ENCODE data around the gene RUBCN.
"Not testable (repeated sequence)": the region's sequence is repeated elsewhere in the genome, so short reads cannot be mapped to it uniquely, and the experiment has no call there.

Gene RUBCN

GRCh38 chr3:197680955-197681521 is 55.7 kb downstream of the RUBCN start:
- DNase-seq, result no peak

- DNase-seq, result no peak
Measured at GRCh38 chr3:197675951-197676350, 60.8 kb downstream of the RUBCN start.

DNA sequence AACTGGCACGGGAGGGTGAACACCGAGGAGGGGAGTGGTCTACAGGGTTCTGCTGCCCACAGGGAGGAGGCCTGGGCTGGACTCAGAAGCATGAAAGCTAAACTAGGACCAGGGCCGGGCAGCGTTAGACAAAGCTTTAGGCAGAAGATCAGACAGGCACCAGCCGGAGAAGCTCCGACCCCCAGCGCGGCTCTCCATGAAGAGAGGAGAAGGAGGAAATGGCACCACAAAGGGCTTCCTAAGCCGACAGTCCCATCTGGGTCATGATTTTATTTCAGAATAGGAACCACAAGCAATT is 61.2 kb downstream of the RUBCN start:
- no peak for DNase-seq

- DNase-seq, result no peak
Measured at GRCh38 chr3:197674741-197675562, 61.8 kb downstream of the RUBCN start.

DNA sequence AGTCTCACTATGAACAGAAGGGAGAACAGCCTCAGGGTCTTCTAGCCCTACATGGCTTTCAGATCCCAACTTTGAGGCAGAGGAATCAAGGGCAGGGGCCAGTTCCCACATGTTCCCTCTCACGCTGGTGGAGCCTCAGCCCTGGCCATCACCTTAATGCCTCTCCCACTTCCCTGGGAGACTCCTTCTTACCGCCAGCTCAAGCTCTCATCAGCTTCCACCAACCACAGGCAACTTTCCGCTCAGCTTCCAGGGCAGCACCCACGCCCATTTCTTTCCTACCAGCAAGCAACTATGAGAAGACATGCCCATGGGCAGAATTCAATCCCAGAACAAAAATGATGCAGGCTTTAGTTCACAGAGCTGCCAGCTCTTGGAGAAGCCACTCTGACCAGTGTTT is 63.5 kb downstream of the RUBCN start:
- DNase-seq, result no peak

- DNase-seq, result no peak
Measured at GRCh38 chr3:197670361-197670760, 66.3 kb downstream of the RUBCN start.

DNA sequence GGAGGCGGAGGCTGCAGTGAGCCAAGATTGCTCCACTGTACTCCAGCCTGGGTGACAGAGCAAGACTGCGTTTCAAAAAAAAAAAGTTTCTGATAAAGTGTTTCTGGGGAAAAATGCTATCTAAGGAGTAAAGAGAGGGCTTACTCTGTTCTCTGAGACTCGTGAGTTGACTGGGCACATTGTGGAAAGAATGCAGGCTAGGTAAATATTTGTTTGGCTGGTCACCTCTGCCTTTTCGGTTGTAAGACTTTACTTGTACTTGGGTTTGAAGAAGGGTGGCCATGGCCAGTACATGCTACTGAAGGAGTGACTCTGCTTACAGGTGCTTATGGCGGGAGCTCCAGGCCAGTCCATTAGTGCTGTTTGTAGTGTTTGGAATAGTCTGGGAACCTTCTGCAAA is 68.7 kb downstream of the RUBCN start:
- no peak for DNase-seq

DNA sequence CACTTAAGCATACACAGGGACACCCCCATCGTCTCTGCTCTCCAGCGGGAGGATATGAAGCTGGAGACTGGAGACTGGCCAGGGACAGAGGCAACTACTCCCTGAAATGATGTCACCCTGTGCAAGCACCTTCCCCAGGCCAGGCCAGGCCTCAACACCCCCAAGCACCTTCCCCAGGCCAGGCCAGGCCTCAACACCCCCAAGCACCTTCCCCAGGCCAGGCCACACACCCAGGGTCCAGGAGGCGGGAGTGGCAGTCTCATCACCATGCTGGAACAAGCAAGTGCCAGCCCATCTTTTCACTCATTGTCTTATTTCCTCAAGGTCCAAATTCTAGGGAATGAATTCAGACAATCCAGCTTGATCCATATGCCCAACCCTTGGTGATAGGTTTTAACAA is 69.4 kb downstream of the RUBCN start:
- DNase-seq, result not testable (repeated sequence)

GRCh38 chr3:197666221-197666842 is 70.4 kb downstream of the RUBCN start:
- not testable (repeated sequence) for DNase-seq

GRCh38 chr3:197665549-197665948 is 71.2 kb downstream of the RUBCN start:
- not testable (repeated sequence) for DNase-seq

- not testable (repeated sequence) for DNase-seq
Measured at GRCh38 chr3:197665142-197665491, 71.6 kb downstream of the RUBCN start.

- not testable (repeated sequence) for DNase-seq
Measured at GRCh38 chr3:197664414-197665141, 72.1 kb downstream of the RUBCN start.

- DNase-seq, result not testable (repeated sequence)
Measured at GRCh38 chr3:197663367-197664140, 73.2 kb downstream of the RUBCN start.

GRCh38 chr3:197662352-197662751 is 74.4 kb downstream of the RUBCN start:
- not testable (repeated sequence) for DNase-seq

DNA sequence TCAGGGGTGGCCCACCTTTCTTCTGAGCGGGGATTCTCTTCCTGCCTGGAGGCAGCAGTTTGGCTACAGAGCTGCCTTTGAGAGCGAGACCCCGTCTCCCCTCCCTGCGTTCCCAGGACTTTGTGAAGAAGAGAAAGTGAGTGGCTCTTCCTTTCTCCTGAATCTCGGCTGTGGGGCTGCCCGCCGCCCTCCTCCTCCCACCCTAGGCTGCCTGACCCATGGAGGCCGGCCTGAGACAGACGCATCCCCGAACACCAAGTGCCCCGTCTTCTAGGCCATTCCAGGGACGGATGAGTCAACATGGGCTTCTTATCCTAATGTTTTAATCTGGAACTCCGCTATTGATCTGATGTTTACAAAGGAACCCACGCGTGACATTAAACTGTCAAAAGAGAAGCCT is 74.8 kb downstream of the RUBCN start:
- DNase-seq, result not testable (repeated sequence)

DNA sequence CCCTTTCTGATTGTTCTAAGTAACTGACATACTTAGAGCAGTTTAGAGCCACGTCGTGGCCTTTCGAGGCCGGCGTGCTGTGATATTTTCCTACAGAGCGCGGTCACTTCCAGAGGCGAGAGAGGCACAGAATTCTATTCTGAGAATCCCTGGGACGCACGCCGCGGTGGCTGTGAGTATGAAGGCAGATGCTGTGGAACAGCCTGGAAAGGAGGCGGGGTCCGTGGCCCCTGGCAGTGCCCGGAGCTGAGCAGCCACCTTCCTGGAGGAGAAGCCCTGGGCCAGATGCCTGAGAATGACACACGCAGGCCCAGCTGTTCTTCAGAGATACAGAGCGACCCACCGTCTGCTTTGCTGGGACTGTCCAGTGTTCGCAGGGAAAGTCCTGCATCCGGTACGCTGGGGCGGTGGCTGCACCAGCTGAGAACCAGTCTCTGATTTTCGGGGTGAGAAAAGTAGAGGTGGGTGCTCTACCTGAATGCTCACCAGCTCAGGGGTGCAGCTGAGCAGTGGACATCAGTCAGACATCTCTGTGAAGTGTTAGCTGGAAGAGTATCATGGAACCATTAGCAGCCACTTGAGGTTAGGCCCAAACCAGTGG is 75.4 kb downstream of the RUBCN start:
- not testable (repeated sequence) for DNase-seq

- DNase-seq, result not testable (repeated sequence)
Measured at GRCh38 chr3:197659701-197660100, 77.0 kb downstream of the RUBCN start.

- not testable (repeated sequence) for DNase-seq
Measured at GRCh38 chr3:197659144-197659543, 77.6 kb downstream of the RUBCN start.

DNA sequence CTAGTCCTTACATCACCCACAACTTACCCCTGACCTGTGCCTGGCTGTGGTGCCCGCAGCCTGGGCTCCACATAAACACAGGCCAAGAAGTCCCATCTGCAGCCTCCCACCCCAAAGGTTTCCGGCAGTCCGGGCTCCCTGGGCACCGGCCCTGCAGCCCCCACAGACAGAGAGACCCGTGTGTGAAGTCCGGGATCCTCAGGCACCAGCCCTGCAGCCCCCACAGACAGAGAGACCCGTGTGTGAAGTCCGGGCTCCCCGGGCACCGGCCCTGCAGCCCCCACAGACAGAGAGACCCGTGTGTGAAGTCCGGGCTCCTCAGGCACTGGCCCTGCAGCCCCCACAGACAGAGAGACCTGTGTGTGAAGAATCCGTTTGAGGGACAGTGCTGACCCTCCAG is 78.0 kb downstream of the RUBCN start:
- DNase-seq, result not testable (repeated sequence)

GRCh38 chr3:197657541-197658292 is 79.0 kb downstream of the RUBCN start:
- not testable (repeated sequence) for DNase-seq

DNA sequence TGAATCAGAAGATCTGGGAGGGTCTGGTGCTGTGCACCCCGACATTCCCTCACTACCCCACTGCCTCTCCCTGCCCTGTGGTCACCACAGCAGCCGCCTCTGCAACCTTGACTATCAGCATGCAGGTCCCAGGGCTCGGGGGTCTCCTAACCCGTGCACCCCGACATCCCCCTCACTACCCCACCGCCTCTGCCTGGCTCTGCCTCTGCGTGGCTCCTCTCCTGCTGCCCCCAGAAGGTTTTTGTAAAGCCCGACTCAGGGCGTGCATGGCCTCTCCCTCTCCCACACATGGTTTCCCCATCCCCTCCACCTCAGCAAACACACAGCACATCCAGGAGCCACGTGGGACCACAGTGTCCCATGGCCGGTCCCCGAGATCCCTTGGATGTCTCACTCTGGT is 79.7 kb downstream of the RUBCN start:
- DNase-seq, result not testable (repeated sequence)

DNA sequence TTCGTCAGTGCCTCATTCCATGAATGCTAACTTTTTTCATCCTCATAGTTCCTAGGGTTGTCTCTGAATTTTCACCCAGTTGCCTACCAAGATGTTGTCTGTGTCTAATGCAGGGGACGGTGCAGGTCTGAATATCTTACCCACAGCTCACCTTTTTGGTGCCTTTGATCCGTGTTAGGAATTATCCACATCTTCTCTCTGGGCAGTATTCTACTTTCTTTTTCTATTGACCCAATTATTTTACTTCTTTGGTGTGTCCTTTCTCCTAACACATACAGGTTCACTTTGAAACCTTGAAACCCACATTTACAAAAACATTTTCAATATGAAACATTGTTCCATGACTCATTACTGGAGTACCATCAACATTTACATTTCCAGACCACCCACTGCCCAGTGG is 80.6 kb downstream of the RUBCN start:
- not testable (repeated sequence) for DNase-seq

Data from NCI-H1092 (cell line).